Measurements from ENCODE around the gene OGA.

Gene OGA

GRCh38 chr10:101773923-101774588 is 44.2 kb downstream of the OGA start:
- Histone ChIP-seq H3K9ac (ENCODE audit: low read length) (no peak overlapping the region), H3K4me3 (ENCODE audit: low read length) (no peak overlapping the region), H3K4me2 (ENCODE audit: low read depth, low read length) (no peak overlapping the region), H3K79me2 (ENCODE audit: low read length) (no peaks in the 10 kb centered on the region), H3K27me3 (replicated peaks; ENCODE audit: insufficient read depth, low read length) (peaks cover 76% of the 10 kb centered on the region), H3F3A (ENCODE audit: insufficient read depth, low read length) (no peaks in the 10 kb centered on the region), H2AFZ (ENCODE audit: low read length) (no peak overlapping the region), H3K36me3 (replicated peaks; ENCODE audit: insufficient read depth, low read length) (no peaks in the 10 kb centered on the region), H3K9me3 (replicated peaks; ENCODE audit: insufficient read depth, low read length) (no peaks in the 10 kb centered on the region), H3K27ac (ENCODE audit: low read length) (no peak overlapping the region), H4K20me1 (ENCODE audit: insufficient read depth, low read length) (no peaks in the 10 kb centered on the region), H3K4me1 (ENCODE audit: low read length) (no peaks in the 10 kb centered on the region), H3K9me2 (replicated peaks; ENCODE audit: insufficient read depth, low read length) (no peaks in the 10 kb centered on the region)
- no peak for TF ChIP-seq EZH2phosphoT487 (IDR thresholded peaks at IDR 0.05; ENCODE audit: low read length)
- TF ChIP-seq CTCF (IDR thresholded peaks at IDR 0.05; ENCODE audit: low read length) = no peak
- no peak for TF ChIP-seq EZH2 (optimal IDR thresholded peaks at IDR 0.05; ENCODE audit: low read depth, low read length)
- DNase-seq = no peak

GRCh38 chr10:101772895-101773761 is 45.1 kb downstream of the OGA start:
- no peaks in the 10 kb centered on the region for H3K36me3 ChIP-seq (replicated peaks; ENCODE audit: insufficient read depth, low read length)
- no peaks in the 10 kb centered on the region for H3K4me1 ChIP-seq (ENCODE audit: low read length)
- no peak overlapping the region for H3K4me3 ChIP-seq (ENCODE audit: low read length)
- H3F3A ChIP-seq (ENCODE audit: insufficient read depth, low read length) = no peaks in the 10 kb centered on the region
- H3K27me3 ChIP-seq (replicated peaks; ENCODE audit: insufficient read depth, low read length) = peaks cover 73% of the 10 kb centered on the region
- no peaks in the 10 kb centered on the region for H3K79me2 ChIP-seq (ENCODE audit: low read length)
- H3K4me2 ChIP-seq (ENCODE audit: low read depth, low read length) = no peak overlapping the region
- no peak overlapping the region for H3K9ac ChIP-seq (ENCODE audit: low read length)
- H3K9me3 ChIP-seq (replicated peaks; ENCODE audit: insufficient read depth, low read length) = no peaks in the 10 kb centered on the region
- no peak overlapping the region for H2AFZ ChIP-seq (ENCODE audit: low read length)
- H3K27ac ChIP-seq (ENCODE audit: low read length) = no peak overlapping the region
- H4K20me1 ChIP-seq (ENCODE audit: insufficient read depth, low read length) = no peaks in the 10 kb centered on the region
- no peaks in the 10 kb centered on the region for H3K9me2 ChIP-seq (replicated peaks; ENCODE audit: insufficient read depth, low read length)
- no peak for DNase-seq
- TF ChIP-seq CTCF (IDR thresholded peaks at IDR 0.05; ENCODE audit: low read length) = no peak
- TF ChIP-seq EZH2 (optimal IDR thresholded peaks at IDR 0.05; ENCODE audit: low read depth, low read length) = peak; percentile 74
- no peak for TF ChIP-seq EZH2phosphoT487 (IDR thresholded peaks at IDR 0.05; ENCODE audit: low read length)

- no peaks in the 10 kb centered on the region for H4K20me1 ChIP-seq (ENCODE audit: insufficient read depth, low read length)
- H3K9ac ChIP-seq (ENCODE audit: low read length) = no peak overlapping the region
- H3K4me1 ChIP-seq (ENCODE audit: low read length) = no peaks in the 10 kb centered on the region
- H2AFZ ChIP-seq (ENCODE audit: low read length) = no peak overlapping the region
- no peaks in the 10 kb centered on the region for H3K9me2 ChIP-seq (replicated peaks; ENCODE audit: insufficient read depth, low read length)
- no peak overlapping the region for H3K27ac ChIP-seq (ENCODE audit: low read length)
- no peaks in the 10 kb centered on the region for H3K79me2 ChIP-seq (ENCODE audit: low read length)
- no peak overlapping the region for H3K4me2 ChIP-seq (ENCODE audit: low read depth, low read length)
- H3K9me3 ChIP-seq (replicated peaks; ENCODE audit: insufficient read depth, low read length) = no peaks in the 10 kb centered on the region
- H3F3A ChIP-seq (ENCODE audit: insufficient read depth, low read length) = no peaks in the 10 kb centered on the region
- H3K27me3 ChIP-seq (replicated peaks; ENCODE audit: insufficient read depth, low read length) = peaks cover 76% of the 10 kb centered on the region
- DNase-seq = no peak
- no peaks in the 10 kb centered on the region for H3K36me3 ChIP-seq (replicated peaks; ENCODE audit: insufficient read depth, low read length)
- H3K4me3 ChIP-seq (ENCODE audit: low read length) = no peak overlapping the region
- no peak for TF ChIP-seq EZH2 (optimal IDR thresholded peaks at IDR 0.05; ENCODE audit: low read depth, low read length)
- TF ChIP-seq CTCF (IDR thresholded peaks at IDR 0.05; ENCODE audit: low read length) = no peak
- no peak for TF ChIP-seq EZH2phosphoT487 (IDR thresholded peaks at IDR 0.05; ENCODE audit: low read length)
Measured at GRCh38 chr10:101772017-101772894, 46.0 kb downstream of the OGA start.

All from MM.1S (cell line).